BJ (cell line): ENCODE results near the gene ESYT1. TPM values are rescaled to one million over a fixed set of nuclear protein-coding genes. Genes with fewer than 3 reads are reported as not detected.

ENCODE experiments used
- CTCF ChIA-PET: fragments of 350-600 bp; formaldehyde crosslinking; extraction: SDS; loops from one replicate; lab custom pipeline; 2021; ENCODE audit warnings: antibody characterized with exemption, inconsistent platforms; lab: Yijun Ruan, JAX
- POLR2A ChIA-PET: fragments of 300-600 bp; sonication (Branson Sonifier 250); formaldehyde crosslinking; extraction: SDS; loops from one replicate; lab custom pipeline; 2021; ENCODE audit warnings: antibody characterized with exemption; lab: Charles Lee
- DNase-seq: peaks from one replicate; pipeline ENCODE4 v3.0.0-alpha.2; 2011; ENCODE audit warnings: low read depth
- H3K27me3 ChIP-seq: 2 replicates; pipeline ENCODE4 v1.6.0; 2011; ENCODE audit warnings: low read length; ENCODE audit not compliant: control insufficient read depth, insufficient read depth
- H3K36me3 ChIP-seq: 2 replicates; pipeline ENCODE4 v1.5.1; 2011; ENCODE audit warnings: low read length; ENCODE audit not compliant: control insufficient read depth, insufficient read depth
- H3K4me3 ChIP-seq: 2 replicates; pipeline ENCODE4 v1.5.1; 2011; ENCODE audit warnings: low read depth, mild to moderate bottlenecking, control low read depth, low read length
- CTCF ChIP-seq: IDR thresholded peaks from 2 replicates; pipeline ENCODE4 v1.5.1; 2011; ENCODE audit warnings: low read depth, mild to moderate bottlenecking, control low read depth, inconsistent platforms, low read length, moderate library complexity; ENCODE audit not compliant: insufficient read depth
- polyA plus RNA-seq: library from polyadenylated mRNA; depleted of rRNA; stranded (reverse); fragments of >200 nt; gene quantifications from 2 replicates; pipeline ENCODE4 v1.2.3, GENCODE V29; 2011

Gene ESYT1
- polyA plus RNA-seq, 1 experiment = 264 TPM

DNA sequence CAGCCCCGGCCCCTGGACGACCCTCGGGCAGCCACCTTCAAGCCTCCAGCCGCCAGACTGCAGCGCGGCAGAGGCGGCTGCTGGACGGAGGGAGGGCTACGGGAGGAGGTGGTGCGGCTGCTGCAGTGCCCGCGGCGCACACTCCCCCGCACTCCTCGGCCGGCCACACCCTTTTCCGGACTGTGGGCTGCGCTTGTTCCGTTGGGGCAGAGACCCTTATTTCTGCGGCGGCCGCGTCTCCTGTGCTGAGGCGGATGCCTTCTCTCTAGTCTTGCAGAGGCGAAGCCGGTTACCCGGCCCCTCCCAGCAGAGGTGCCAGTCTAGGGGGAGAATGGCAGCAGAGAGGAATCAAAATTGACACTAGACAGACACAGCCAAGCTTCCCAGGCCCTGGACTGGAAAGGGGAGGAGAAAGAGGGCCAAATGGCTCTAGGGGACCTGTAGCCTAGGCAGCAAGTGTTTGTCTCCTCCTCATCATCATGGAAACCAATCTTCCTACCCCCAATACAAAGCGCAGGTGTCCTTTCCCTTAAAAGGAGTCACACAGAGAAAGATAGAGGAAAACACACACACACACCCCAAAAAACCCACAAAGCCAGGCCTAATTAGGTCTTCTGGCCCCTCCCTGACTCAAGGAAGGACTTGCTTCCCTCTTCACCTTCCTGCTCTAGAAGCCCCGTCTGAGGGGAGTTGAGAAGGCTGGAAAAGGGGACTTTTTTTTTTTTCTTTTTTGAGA, 1.3 kb downstream of the ESYT1 start:
- H3K27me3 ChIP-seq = no peaks in the 10 kb centered on the region
- H3K36me3 ChIP-seq = peaks cover 29% of the 10 kb centered on the region
- DNase-seq = no peak
- TF ChIP-seq CTCF = no peak
- H3K4me3 ChIP-seq = peak overlapping the region; percentile 90
- ChIA-PET POLR2A (interaction anchor here (0.6 kb wide), 1 partner anchor 161 kb away, joined by 3 read pairs; no protein-coding TSS in a partner anchor), CTCF (interaction anchor here (0.6 to 5.4 kb wide), 5 partner anchors 11 to 129 kb away, joined by 3 to 70 read pairs (median 3); partner anchors contain the start of genes ANKRD52, SMARCC2 and ZC3H10)

- TF ChIP-seq CTCF = no peak
- no peaks in the 10 kb centered on the region for H3K27me3 ChIP-seq
- POLR2A ChIA-PET = no interaction called here
- H3K4me3 ChIP-seq = peak overlapping the region; percentile 90; the same call in 1 of the 2 replicates
- CTCF ChIA-PET = interaction anchor here (1.0 to 5.4 kb wide), 2 partner anchors 12 to 58 kb away, joined by 3 to 70 read pairs; partner anchors contain the start of gene SMARCC2
- peaks cover 29% of the 10 kb centered on the region for H3K36me3 ChIP-seq
- DNase-seq = no peak
These were observed 2.0 kb downstream of the ESYT1 start for GRCh38 chr12:56129942-56130495.

GRCh38 chr12:56130876-56131275, 2.8 kb downstream of the ESYT1 start:
- ChIA-PET POLR2A (no interaction called here), CTCF (interaction anchor here (1.3 to 5.4 kb wide), 2 partner anchors 11 to 58 kb away, joined by 3 to 70 read pairs; partner anchors contain the start of gene SMARCC2)
- H3K27me3 ChIP-seq = no peaks in the 10 kb centered on the region
- no peak for TF ChIP-seq CTCF
- no peak overlapping the region for H3K4me3 ChIP-seq
- H3K36me3 ChIP-seq = peaks cover 29% of the 10 kb centered on the region
- no peak for DNase-seq

GRCh38 chr12:56134897-56135296, 6.8 kb downstream of the ESYT1 start:
- no peak overlapping the region for H3K4me3 ChIP-seq
- ChIA-PET CTCF (no interaction called here), POLR2A (interaction anchor here (0.6 kb wide), 1 partner anchor 55 kb away, joined by 3 read pairs; no protein-coding TSS in a partner anchor)
- no peak for DNase-seq
- H3K27me3 ChIP-seq = no peaks in the 10 kb centered on the region
- no peak for TF ChIP-seq CTCF
- peaks cover 46% of the 10 kb centered on the region for H3K36me3 ChIP-seq

DNA sequence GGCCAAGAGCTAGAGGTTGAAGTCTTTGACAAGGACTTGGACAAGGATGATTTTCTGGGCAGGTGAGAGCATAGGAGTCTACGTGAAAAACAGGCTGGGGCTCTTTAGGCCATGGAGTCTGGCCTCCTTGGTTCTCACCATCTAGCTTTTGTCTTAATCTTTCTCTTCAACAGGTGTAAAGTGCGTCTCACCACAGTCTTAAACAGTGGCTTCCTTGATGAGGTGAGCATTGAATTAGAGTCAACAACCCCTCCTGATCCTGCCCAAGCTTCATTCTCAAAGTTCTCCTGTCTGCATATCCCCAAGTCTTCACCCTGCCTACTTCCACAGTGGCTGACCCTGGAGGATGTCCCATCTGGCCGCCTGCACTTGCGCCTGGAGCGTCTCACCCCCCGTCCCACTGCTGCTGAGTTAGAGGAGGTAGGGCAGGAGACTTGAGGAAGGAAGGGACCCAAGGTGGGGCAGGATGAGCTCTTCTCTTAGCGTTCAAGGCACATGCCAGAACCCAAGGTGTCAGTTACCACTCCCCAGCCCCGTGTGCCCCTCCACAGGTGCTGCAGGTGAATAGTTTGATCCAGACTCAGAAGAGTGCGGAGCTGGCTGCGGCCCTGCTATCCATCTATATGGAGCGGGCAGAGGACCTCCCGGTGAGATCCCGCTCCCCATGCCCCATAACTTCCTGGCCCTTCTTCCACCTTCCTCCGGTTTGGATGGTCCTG, 9.9 kb downstream of the ESYT1 start:
- Histone ChIP-seq H3K36me3 (peaks cover 40% of the 10 kb centered on the region), H3K27me3 (no peaks in the 10 kb centered on the region), H3K4me3 (no peak overlapping the region)
- DNase-seq = no peak
- TF ChIP-seq CTCF = no peak
- POLR2A ChIA-PET = no interaction called here
- CTCF ChIA-PET = interaction anchor here (1.1 to 1.2 kb wide), 2 partner anchors 10 to 51 kb away, joined by 3 to 4 read pairs; partner anchors contain the start of genes ESYT1 and SMARCC2
